ENCODE data around the gene ERCC4. TPM values are rescaled to one million over a fixed set of nuclear protein-coding genes. Genes with fewer than 3 reads are reported as not detected.
"Not testable (repeated sequence)": the region's sequence is repeated elsewhere in the genome, so short reads cannot be mapped to it uniquely, and the experiment has no call there.

Gene ERCC4
- polyA plus RNA-seq, 1 donor: 5.9 TPM

- H3K27ac ChIP-seq (ENCODE audit: low read length): no peak overlapping the region
- peaks cover 2% of the 10 kb centered on the region for H3K27me3 ChIP-seq (ENCODE audit: control insufficient read depth, insufficient read depth, low read length)
- no CpG with 5 or more reads among the region's 1 CpG for WGBS (ENCODE audit: insufficient coverage, low lambda C conversion rate)
- H3K4me3 ChIP-seq (ENCODE audit: low read length): no peak overlapping the region
- no peak for DNase-seq
- no peaks in the 10 kb centered on the region for H3K36me3 ChIP-seq (ENCODE audit: control insufficient read depth, insufficient read depth, low read length)
- no peaks in the 10 kb centered on the region for H3K9me3 ChIP-seq (ENCODE audit: control insufficient read depth, low read depth, low read length)
- H3K4me1 ChIP-seq (ENCODE audit: control insufficient read depth, insufficient read depth, low read length): no peaks in the 10 kb centered on the region
Observed at GRCh38 chr16:13895516-13895915, 24.4 kb upstream of the ERCC4 start.

- Histone ChIP-seq H3K4me1 (ENCODE audit: control insufficient read depth, insufficient read depth, low read length) (no peaks in the 10 kb centered on the region), H3K4me3 (ENCODE audit: low read length) (no peak overlapping the region), H3K36me3 (ENCODE audit: control insufficient read depth, insufficient read depth, low read length) (no peaks in the 10 kb centered on the region), H3K27me3 (ENCODE audit: control insufficient read depth, insufficient read depth, low read length) (peaks cover 2% of the 10 kb centered on the region), H3K27ac (ENCODE audit: low read length) (no peak overlapping the region), H3K9me3 (ENCODE audit: control insufficient read depth, low read depth, low read length) (no peaks in the 10 kb centered on the region)
- no peak for DNase-seq
- WGBS (ENCODE audit: insufficient coverage, low lambda C conversion rate): 75% methylated on average over 2 of the region's 4 CpGs
Observed at GRCh38 chr16:13896543-13897182, 23.3 kb upstream of the ERCC4 start.

- no peak for DNase-seq
- H3K27ac ChIP-seq (ENCODE audit: low read length): no peak overlapping the region
- H3K4me3 ChIP-seq (ENCODE audit: low read length): no peak overlapping the region
- H3K4me1 ChIP-seq (ENCODE audit: control insufficient read depth, insufficient read depth, low read length): no peaks in the 10 kb centered on the region
- WGBS (ENCODE audit: insufficient coverage, low lambda C conversion rate): 92% methylated on average over 2 of the region's 2 CpGs
- H3K36me3 ChIP-seq (ENCODE audit: control insufficient read depth, insufficient read depth, low read length): no peaks in the 10 kb centered on the region
- peaks cover 2% of the 10 kb centered on the region for H3K27me3 ChIP-seq (ENCODE audit: control insufficient read depth, insufficient read depth, low read length)
- no peaks in the 10 kb centered on the region for H3K9me3 ChIP-seq (ENCODE audit: control insufficient read depth, low read depth, low read length)
Observed at GRCh38 chr16:13897806-13898205, 22.1 kb upstream of the ERCC4 start.

GRCh38 chr16:13898233-13898632 lies 21.7 kb upstream of the ERCC4 start:
- no peak for DNase-seq
- Histone ChIP-seq H3K27ac (ENCODE audit: low read length) (no peak overlapping the region), H3K4me3 (ENCODE audit: low read length) (no peak overlapping the region), H3K27me3 (ENCODE audit: control insufficient read depth, insufficient read depth, low read length) (peaks cover 2% of the 10 kb centered on the region), H3K36me3 (ENCODE audit: control insufficient read depth, insufficient read depth, low read length) (no peaks in the 10 kb centered on the region), H3K9me3 (ENCODE audit: control insufficient read depth, low read depth, low read length) (no peaks in the 10 kb centered on the region), H3K4me1 (ENCODE audit: control insufficient read depth, insufficient read depth, low read length) (no peaks in the 10 kb centered on the region)
- WGBS (ENCODE audit: insufficient coverage, low lambda C conversion rate): no CpG with 5 or more reads among the region's 3 CpGs

GRCh38 chr16:13902052-13902451 lies 17.9 kb upstream of the ERCC4 start:
- Histone ChIP-seq H3K36me3 (ENCODE audit: control insufficient read depth, insufficient read depth, low read length) (no peaks in the 10 kb centered on the region), H3K9me3 (ENCODE audit: control insufficient read depth, low read depth, low read length) (no peaks in the 10 kb centered on the region), H3K27me3 (ENCODE audit: control insufficient read depth, insufficient read depth, low read length) (no peaks in the 10 kb centered on the region), H3K4me3 (ENCODE audit: low read length) (no peak overlapping the region), H3K27ac (ENCODE audit: low read length) (no peak overlapping the region), H3K4me1 (ENCODE audit: control insufficient read depth, insufficient read depth, low read length) (no peaks in the 10 kb centered on the region)
- DNase-seq: no peak
- 100% methylated on average over 2 of the region's 3 CpGs for WGBS (ENCODE audit: insufficient coverage, low lambda C conversion rate)

GRCh38 chr16:13902677-13903076 lies 17.3 kb upstream of the ERCC4 start:
- H3K27ac ChIP-seq (ENCODE audit: low read length): no peak overlapping the region

GRCh38 chr16:13904179-13904691 lies 15.7 kb upstream of the ERCC4 start:
- Histone ChIP-seq H3K4me1 (ENCODE audit: control insufficient read depth, insufficient read depth, low read length) (no peaks in the 10 kb centered on the region), H3K27me3 (ENCODE audit: control insufficient read depth, insufficient read depth, low read length) (peaks cover 4% of the 10 kb centered on the region), H3K27ac (ENCODE audit: low read length) (no peak overlapping the region), H3K4me3 (ENCODE audit: low read length) (no peak overlapping the region), H3K9me3 (ENCODE audit: control insufficient read depth, low read depth, low read length) (no peaks in the 10 kb centered on the region), H3K36me3 (ENCODE audit: control insufficient read depth, insufficient read depth, low read length) (no peaks in the 10 kb centered on the region)
- WGBS (ENCODE audit: insufficient coverage, low lambda C conversion rate): no CpG with 5 or more reads among the region's 1 CpG
- no peak for DNase-seq

More at GRCh38 chr16:13902677-13903076, 17.3 kb upstream of the ERCC4 start:
- H3K4me3 ChIP-seq (ENCODE audit: low read length): no peak overlapping the region
- no peaks in the 10 kb centered on the region for H3K36me3 ChIP-seq (ENCODE audit: control insufficient read depth, insufficient read depth, low read length)
- H3K4me1 ChIP-seq (ENCODE audit: control insufficient read depth, insufficient read depth, low read length): no peaks in the 10 kb centered on the region
- H3K9me3 ChIP-seq (ENCODE audit: control insufficient read depth, low read depth, low read length): no peaks in the 10 kb centered on the region
- no peaks in the 10 kb centered on the region for H3K27me3 ChIP-seq (ENCODE audit: control insufficient read depth, insufficient read depth, low read length)
- no peak for DNase-seq
- WGBS (ENCODE audit: insufficient coverage, low lambda C conversion rate): 100% methylated on average over 1 of the region's 3 CpGs

- WGBS (ENCODE audit: insufficient coverage, low lambda C conversion rate): no CpG with 5 or more reads among the region's 9 CpGs
- not testable (repeated sequence) for H3K4me3 ChIP-seq (ENCODE audit: low read length); H3K9me3 ChIP-seq (ENCODE audit: control insufficient read depth, low read depth, low read length); H3K36me3 ChIP-seq (ENCODE audit: control insufficient read depth, insufficient read depth, low read length); H3K4me1 ChIP-seq (ENCODE audit: control insufficient read depth, insufficient read depth, low read length); H3K27me3 ChIP-seq (ENCODE audit: control insufficient read depth, insufficient read depth, low read length); DNase-seq; H3K27ac ChIP-seq (ENCODE audit: low read length)
Observed at GRCh38 chr16:13904822-13905221, 15.1 kb upstream of the ERCC4 start.

GRCh38 chr16:13906168-13907089 lies 13.5 kb upstream of the ERCC4 start:
- DNase-seq: no peak
- Histone ChIP-seq H3K9me3 (ENCODE audit: control insufficient read depth, low read depth, low read length) (no peaks in the 10 kb centered on the region), H3K27ac (ENCODE audit: low read length) (no peak overlapping the region), H3K4me1 (ENCODE audit: control insufficient read depth, insufficient read depth, low read length) (peaks cover 3% of the 10 kb centered on the region), H3K36me3 (ENCODE audit: control insufficient read depth, insufficient read depth, low read length) (no peaks in the 10 kb centered on the region), H3K27me3 (ENCODE audit: control insufficient read depth, insufficient read depth, low read length) (peaks cover 4% of the 10 kb centered on the region), H3K4me3 (ENCODE audit: low read length) (no peak overlapping the region)
- WGBS (ENCODE audit: insufficient coverage, low lambda C conversion rate): 100% methylated on average over 2 of the region's 10 CpGs

- Histone ChIP-seq H3K27ac (ENCODE audit: low read length) (no peak overlapping the region), H3K9me3 (ENCODE audit: control insufficient read depth, low read depth, low read length) (peaks cover 3% of the 10 kb centered on the region), H3K4me3 (ENCODE audit: low read length) (no peak overlapping the region), H3K27me3 (ENCODE audit: control insufficient read depth, insufficient read depth, low read length) (peaks cover 4% of the 10 kb centered on the region), H3K36me3 (ENCODE audit: control insufficient read depth, insufficient read depth, low read length) (no peaks in the 10 kb centered on the region), H3K4me1 (ENCODE audit: control insufficient read depth, insufficient read depth, low read length) (peaks cover 3% of the 10 kb centered on the region)
- WGBS (ENCODE audit: insufficient coverage, low lambda C conversion rate): 67% methylated on average over 2 of the region's 3 CpGs
- no peak for DNase-seq
Observed at GRCh38 chr16:13907431-13907830, 12.5 kb upstream of the ERCC4 start.
